Breast epithelium (tissue), 4 donors: ENCODE results near the gene DONSON. TPM values are rescaled to one million over a fixed set of nuclear protein-coding genes. Genes with fewer than 3 reads are reported as not detected.

Source experiments
- DNase-seq, 2 donors: peaks; one replicate each; pipeline ENCODE4 v3.0.0-alpha.2; 2019; ENCODE audit warnings: low spot score in 2 of 2
- H3K27ac ChIP-seq, 2 donors: fragments of 200-600 bp; sonication (generic) in 1 of 2; one replicate each; pipeline ENCODE4 v1.5.1; 2016 to 2019; ENCODE audit warnings: mild to moderate bottlenecking in 1 of 2
- H3K27me3 ChIP-seq, 2 donors: fragments of 200-600 bp; sonication (generic) in 1 of 2; one replicate each; pipeline versions ENCODE4 v1.5.1 to v1.6.0; 2017 to 2019; ENCODE audit warnings: control low read depth in 1 of 2, mild to moderate bottlenecking in 1 of 2
- H3K36me3 ChIP-seq: fragments of 200-600 bp; one replicate; pipeline ENCODE4 v1.5.1; 2019
- H3K4me1 ChIP-seq, 2 donors: fragments of 200-600 bp; sonication (generic); one replicate each; pipeline ENCODE4 v1.5.1; 2016 to 2019; ENCODE audit warnings: control low read depth in 1 of 2
- H3K4me3 ChIP-seq, 3 donors: fragments of 200-600 bp; sonication (generic); 1 replicate in 2 of 3; 2 replicates in 1 of 3; pipeline ENCODE4 v1.5.1; 2016 to 2019; ENCODE audit warnings: mild to moderate bottlenecking in 3 of 3, moderate library complexity in 2 of 3
- H3K9me3 ChIP-seq, 2 donors: fragments of 200-600 bp; sonication (generic) in 1 of 2; one replicate each; pipeline ENCODE4 v1.5.1; 2016 to 2019; ENCODE audit warnings: control low read depth in 1 of 2
- POLR2A ChIP-seq: fragments of 450-650 bp; IDR thresholded peaks from one replicate; pipeline ENCODE4 v1.6.1; 2016; ENCODE audit warnings: antibody characterized with exemption, mild to moderate bottlenecking, moderate library complexity
- POLR2AphosphoS5 ChIP-seq, 3 donors: sonication (generic); formaldehyde crosslinking; IDR thresholded peaks; one replicate each; pipeline ENCODE4 v1.6.1; 2017; ENCODE audit warnings: antibody characterized with exemption in 3 of 3
- intact Hi-C: fragments of 100-400 bp; cut with DNase I; formaldehyde crosslinking; loops from one replicate; pipeline ENCODE4 v1.15.1; 2023; ENCODE audit warnings: low total_unique reads
- total RNA-seq, 3 donors: library from RNA; depleted of rRNA; stranded (reverse); fragments of >200 nt; gene quantifications; one replicate each; pipeline ENCODE4 v1.1.0, GENCODE V29; 2016
- TF ChIP-seq, protein P1 (sequence below), 3 donors: fragments of 450-650 bp; IDR thresholded peaks; one replicate each; pipeline ENCODE4 v1.5.1; 2016 to 2017; ENCODE audit warnings: antibody characterized with exemption in 3 of 3, mild to moderate bottlenecking in 3 of 3, moderate library complexity in 3 of 3

The DONSON gene
- total RNA-seq, 3 donors from 2014 or later: 6.6 to 10.1 (median 9.2) TPM

DNA sequence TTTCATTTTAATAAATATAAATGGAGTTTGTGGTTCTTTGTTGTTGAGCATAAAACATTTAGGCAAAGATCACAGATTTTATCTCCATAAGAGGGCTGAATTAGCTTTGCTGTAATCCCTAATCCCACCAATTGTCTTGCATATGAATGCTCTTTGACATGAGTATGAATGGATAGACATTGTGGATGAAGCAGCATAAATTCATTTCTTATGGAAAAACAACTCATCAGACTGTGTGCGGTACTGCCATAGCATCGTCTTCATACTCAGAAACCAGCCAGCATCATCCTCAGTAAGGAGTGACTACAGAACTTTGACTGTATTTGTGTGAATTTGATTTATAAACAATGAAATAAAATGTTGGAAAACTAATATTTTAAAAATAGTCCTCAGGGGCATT, 26.1 kb downstream of the DONSON start:
- TF ChIP-seq, protein P1, sequence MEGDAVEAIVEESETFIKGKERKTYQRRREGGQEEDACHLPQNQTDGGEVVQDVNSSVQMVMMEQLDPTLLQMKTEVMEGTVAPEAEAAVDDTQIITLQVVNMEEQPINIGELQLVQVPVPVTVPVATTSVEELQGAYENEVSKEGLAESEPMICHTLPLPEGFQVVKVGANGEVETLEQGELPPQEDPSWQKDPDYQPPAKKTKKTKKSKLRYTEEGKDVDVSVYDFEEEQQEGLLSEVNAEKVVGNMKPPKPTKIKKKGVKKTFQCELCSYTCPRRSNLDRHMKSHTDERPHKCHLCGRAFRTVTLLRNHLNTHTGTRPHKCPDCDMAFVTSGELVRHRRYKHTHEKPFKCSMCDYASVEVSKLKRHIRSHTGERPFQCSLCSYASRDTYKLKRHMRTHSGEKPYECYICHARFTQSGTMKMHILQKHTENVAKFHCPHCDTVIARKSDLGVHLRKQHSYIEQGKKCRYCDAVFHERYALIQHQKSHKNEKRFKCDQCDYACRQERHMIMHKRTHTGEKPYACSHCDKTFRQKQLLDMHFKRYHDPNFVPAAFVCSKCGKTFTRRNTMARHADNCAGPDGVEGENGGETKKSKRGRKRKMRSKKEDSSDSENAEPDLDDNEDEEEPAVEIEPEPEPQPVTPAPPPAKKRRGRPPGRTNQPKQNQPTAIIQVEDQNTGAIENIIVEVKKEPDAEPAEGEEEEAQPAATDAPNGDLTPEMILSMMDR (IDR thresholded peaks at IDR 0.05): no peak
- TF ChIP-seq POLR2A: no peak
- TF ChIP-seq POLR2AphosphoS5 (IDR thresholded peaks at IDR 0.05): no peak
- H3K4me3 ChIP-seq: no peak overlapping the region
- no peaks in the 10 kb centered on the region for H3K9me3 ChIP-seq
- no peak for DNase-seq
- H3K36me3 ChIP-seq: peaks cover 9% of the 10 kb centered on the region
- no peak overlapping the region for H3K27ac ChIP-seq
- intact Hi-C loops: no loop called here
- H3K27me3 ChIP-seq: no peaks in the 10 kb centered on the region
- no peaks in the 10 kb centered on the region for H3K4me1 ChIP-seq

DNA sequence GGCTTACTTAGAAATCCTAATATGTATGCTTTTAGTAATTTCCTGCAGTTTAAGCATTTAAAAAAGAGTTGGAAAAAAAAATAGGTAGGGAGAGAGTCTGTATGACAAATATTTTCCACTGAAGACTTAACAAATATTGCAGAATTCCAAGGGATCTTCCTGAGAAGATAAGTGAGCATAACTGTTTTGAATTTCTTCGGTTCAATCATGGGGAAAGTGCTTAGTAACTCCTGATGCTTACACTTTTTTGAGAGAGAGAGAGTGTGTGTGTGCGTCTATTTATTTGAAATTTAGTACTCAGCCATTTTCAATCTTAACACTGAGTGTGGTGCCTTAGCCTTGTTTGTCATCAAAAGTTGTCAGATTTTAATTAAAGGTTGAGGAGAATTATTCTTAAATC, 27.1 kb downstream of the DONSON start:
- Histone ChIP-seq H3K36me3 (peaks cover 9% of the 10 kb centered on the region), H3K9me3 (no peaks in the 10 kb centered on the region), H3K27ac (no peak overlapping the region), H3K4me1 (no peaks in the 10 kb centered on the region), H3K4me3 (no peak overlapping the region), H3K27me3 (no peaks in the 10 kb centered on the region)
- TF ChIP-seq POLR2AphosphoS5 (IDR thresholded peaks at IDR 0.05) (no peak), POLR2A (no peak)
- TF ChIP-seq, protein P1 (IDR thresholded peaks at IDR 0.05): no peak
- intact Hi-C loops: no loop called here
- DNase-seq: no peak

DNA sequence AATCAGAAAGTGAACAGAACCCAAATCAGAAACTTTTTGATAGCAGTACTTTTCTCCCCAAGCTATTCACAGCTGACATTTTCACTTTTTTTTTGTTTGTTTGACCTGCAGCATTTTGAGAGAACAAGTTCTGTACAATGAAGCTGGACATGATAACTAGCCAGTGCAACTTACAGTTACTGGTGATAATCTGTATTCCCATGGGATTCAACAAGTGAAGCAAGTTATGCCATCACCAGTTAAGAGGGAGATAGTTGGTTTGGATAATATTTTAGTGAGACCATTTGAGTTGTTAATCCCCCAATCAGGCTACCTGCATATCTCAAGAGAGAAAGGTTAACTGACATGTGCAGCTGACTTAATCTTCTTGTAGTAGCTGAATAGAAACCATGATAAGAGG, 27.5 kb downstream of the DONSON start:
- no peaks in the 10 kb centered on the region for H3K9me3 ChIP-seq
- H3K4me3 ChIP-seq: no peak overlapping the region
- intact Hi-C loops: no loop called here
- peaks cover 9% of the 10 kb centered on the region for H3K36me3 ChIP-seq
- TF ChIP-seq POLR2A: no peak
- TF ChIP-seq POLR2AphosphoS5 (IDR thresholded peaks at IDR 0.05): no peak
- TF ChIP-seq, protein P1 (IDR thresholded peaks at IDR 0.05): no peak
- no peaks in the 10 kb centered on the region for H3K27me3 ChIP-seq
- H3K27ac ChIP-seq: no peak overlapping the region
- peaks cover 0 to 4% of the 10 kb centered on the region in 2 donors for H3K4me1 ChIP-seq
- DNase-seq: no peak

DNA sequence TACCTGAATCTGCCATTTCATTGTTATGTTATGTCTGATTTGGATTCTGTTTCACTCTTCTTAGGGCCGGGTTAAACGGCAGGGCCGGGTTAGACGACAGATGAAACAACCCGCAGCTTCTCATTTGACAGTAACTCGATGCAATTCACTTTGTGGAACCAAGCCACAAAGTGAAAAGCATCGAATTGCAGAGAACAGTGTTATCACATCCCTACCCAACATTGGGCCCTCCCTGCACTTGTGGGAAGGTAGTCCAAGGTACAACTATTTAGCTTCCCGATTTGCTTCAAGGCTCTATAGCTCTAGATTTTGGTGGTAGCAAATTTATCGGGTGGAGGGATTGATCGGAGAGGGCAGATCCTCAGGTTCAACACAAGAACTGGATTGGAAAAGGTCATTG, 28.7 kb downstream of the DONSON start:
- Histone ChIP-seq H3K4me1 (peaks cover 0 to 8% of the 10 kb centered on the region in 2 donors), H3K4me3 (no peak overlapping the region), H3K27ac (no peak overlapping the region), H3K36me3 (peaks cover 9% of the 10 kb centered on the region), H3K9me3 (no peaks in the 10 kb centered on the region), H3K27me3 (no peaks in the 10 kb centered on the region)
- DNase-seq: no peak
- intact Hi-C loops: no loop called here
- TF ChIP-seq POLR2A (no peak), POLR2AphosphoS5 (IDR thresholded peaks at IDR 0.05) (no peak)
- TF ChIP-seq, protein P1 (IDR thresholded peaks at IDR 0.05): no peak

DNA sequence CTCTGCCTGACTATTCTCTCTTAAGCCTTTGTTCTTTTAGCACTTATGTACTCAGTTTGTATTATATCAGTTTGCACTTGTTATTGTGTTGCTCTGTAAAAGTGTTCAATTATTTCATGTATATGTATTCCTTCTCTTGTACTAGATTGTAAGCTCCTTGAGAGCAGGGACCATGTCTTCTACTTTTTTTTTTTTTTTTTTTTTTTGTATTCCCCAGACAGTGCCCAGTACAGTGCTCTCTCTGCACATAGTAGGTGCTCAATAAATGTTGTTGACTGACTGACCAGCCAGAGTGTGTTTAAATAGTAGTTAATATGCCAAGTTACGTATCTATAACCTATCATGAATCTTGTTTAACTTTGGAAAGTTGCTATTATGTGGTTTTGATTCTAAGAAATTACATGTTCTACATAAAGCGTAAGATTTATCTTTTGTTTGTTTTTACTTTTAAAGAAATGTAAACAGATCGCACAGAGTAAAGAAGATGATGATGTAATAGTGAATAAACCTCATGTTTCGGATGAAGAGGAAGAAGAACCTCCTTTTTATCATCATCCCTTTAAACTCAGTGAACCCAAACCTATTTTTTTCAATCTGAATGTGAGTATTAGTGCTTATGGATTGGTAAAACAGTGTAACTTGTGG, 29.6 kb downstream of the DONSON start:
- intact Hi-C loops: no loop called here

More for the DNA sequence above, 29.6 kb downstream of the DONSON start:
- Histone ChIP-seq H3K27ac (no peak overlapping the region), H3K4me1 (peaks cover 0 to 8% of the 10 kb centered on the region in 2 donors), H3K36me3 (peaks cover 9% of the 10 kb centered on the region), H3K9me3 (no peaks in the 10 kb centered on the region), H3K4me3 (no peak overlapping the region), H3K27me3 (no peaks in the 10 kb centered on the region)
- no peak for DNase-seq
- no peak for TF ChIP-seq POLR2AphosphoS5 (IDR thresholded peaks at IDR 0.05)
- no peak for TF ChIP-seq POLR2A
- TF ChIP-seq, protein P1 (IDR thresholded peaks at IDR 0.05): no peak
